Hematopoietic multipotent progenitor cell treated with erythropoietin and hydrocortisone succinate and interleukin-3 and kit ligand, for 4 days (in vitro differentiated cells): ENCODE results near the gene FRMD4A.

Source experiments
- DNase-seq: peaks from one replicate; pipeline ENCODE4 v3.0.0-alpha.2; 2015

The FRMD4A gene

GRCh38 chr10:14039968-14040668 is 290.6 kb downstream of the FRMD4A start:
- no peak for DNase-seq

GRCh38 chr10:14036233-14036632 is 294.5 kb downstream of the FRMD4A start:
- no peak for DNase-seq

GRCh38 chr10:14035506-14035905 is 295.2 kb downstream of the FRMD4A start:
- no peak for DNase-seq

- peak; percentile 45 for DNase-seq
These were observed 298.2 kb downstream of the FRMD4A start for GRCh38 chr10:14032406-14032998.

GRCh38 chr10:14026325-14026724 is 304.4 kb downstream of the FRMD4A start:
- no peak for DNase-seq

GRCh38 chr10:14025283-14026189 is 305.2 kb downstream of the FRMD4A start:
- DNase-seq: no peak

GRCh38 chr10:14024329-14025202 is 306.2 kb downstream of the FRMD4A start:
- DNase-seq: no peak

- no peak for DNase-seq
These were observed 306.9 kb downstream of the FRMD4A start for GRCh38 chr10:14023673-14024328.

GRCh38 chr10:14022954-14023672 is 307.6 kb downstream of the FRMD4A start:
- no peak for DNase-seq

- DNase-seq: no peak
These were observed 308.7 kb downstream of the FRMD4A start for GRCh38 chr10:14022052-14022451.

- no peak for DNase-seq
These were observed 310.6 kb downstream of the FRMD4A start for GRCh38 chr10:14020037-14020664.

GRCh38 chr10:14017467-14017866 is 313.3 kb downstream of the FRMD4A start:
- no peak for DNase-seq

GRCh38 chr10:14016931-14017333 is 313.8 kb downstream of the FRMD4A start:
- DNase-seq: no peak

GRCh38 chr10:14016011-14016536 is 314.6 kb downstream of the FRMD4A start:
- peak; percentile 27 for DNase-seq

GRCh38 chr10:14014423-14014822 is 316.3 kb downstream of the FRMD4A start:
- no peak for DNase-seq

- no peak for DNase-seq
These were observed 319.8 kb downstream of the FRMD4A start for GRCh38 chr10:14010769-14011574.

GRCh38 chr10:14010101-14010558 is 320.6 kb downstream of the FRMD4A start:
- DNase-seq: peak; percentile 3

- DNase-seq: no peak
These were observed 321.2 kb downstream of the FRMD4A start for GRCh38 chr10:14009371-14010100.

GRCh38 chr10:14008740-14009080 is 322.0 kb downstream of the FRMD4A start:
- DNase-seq: no peak
